ENCODE results near the gene CABP1. TPM values are rescaled to one million over a fixed set of nuclear protein-coding genes. Genes with fewer than 3 reads are reported as not detected.

Gene CABP1
- total RNA-seq, 1 donor from 2014 or later, result 4.2 TPM

GRCh38 chr12:120690083-120690450 lies 49.6 kb downstream of the CABP1 start:
- no peak for DNase-seq
- Histone ChIP-seq H3K9me3 (replicated peaks) (no peaks in the 10 kb centered on the region), H3K4me1 (peaks cover 95% of the 10 kb centered on the region), H3K27me3 (ENCODE audit: low read depth) (no peaks in the 10 kb centered on the region), H3K36me3 (peaks cover 12% of the 10 kb centered on the region), H3K27ac (replicated peaks) (peak overlapping the region; percentile 98), H3K4me3 (peak overlapping the region; percentile 97)
- intact Hi-C loops (cut with micrococcal nuclease), result no loop called here
- no peak for TF ChIP-seq CTCF (IDR thresholded peaks at IDR 0.05; ENCODE audit: borderline replicate concordance)

DNA sequence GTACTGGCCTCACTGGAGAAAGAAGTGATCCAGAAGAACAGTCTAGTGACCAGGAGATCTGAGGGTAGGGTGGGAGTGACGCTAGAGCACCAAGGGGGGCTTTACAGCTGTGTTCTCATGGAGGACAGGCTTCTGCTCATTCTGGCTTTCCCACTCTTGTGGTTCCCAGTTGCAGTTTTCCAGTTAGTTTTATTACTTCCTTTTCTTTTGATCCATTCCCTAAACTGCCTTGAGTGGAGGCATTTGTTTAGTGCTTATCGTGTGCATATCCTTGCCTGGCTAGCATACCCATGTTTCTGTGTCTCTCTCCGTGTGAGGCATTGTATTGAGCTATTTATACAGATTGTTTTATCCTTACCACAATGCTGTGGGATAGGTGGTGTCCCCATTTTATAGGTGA lies 50.6 kb downstream of the CABP1 start:
- no peak for DNase-seq
- intact Hi-C loops (cut with micrococcal nuclease), result no loop called here
- Histone ChIP-seq H3K27me3 (ENCODE audit: low read depth) (no peaks in the 10 kb centered on the region), H3K9me3 (replicated peaks) (no peaks in the 10 kb centered on the region), H3K27ac (replicated peaks) (peak overlapping the region; percentile 98), H3K4me1 (peaks cover 86% of the 10 kb centered on the region), H3K4me3 (peak overlapping the region; percentile 97), H3K36me3 (peaks cover 21% of the 10 kb centered on the region)
- no peak for TF ChIP-seq CTCF (IDR thresholded peaks at IDR 0.05; ENCODE audit: borderline replicate concordance)

DNA sequence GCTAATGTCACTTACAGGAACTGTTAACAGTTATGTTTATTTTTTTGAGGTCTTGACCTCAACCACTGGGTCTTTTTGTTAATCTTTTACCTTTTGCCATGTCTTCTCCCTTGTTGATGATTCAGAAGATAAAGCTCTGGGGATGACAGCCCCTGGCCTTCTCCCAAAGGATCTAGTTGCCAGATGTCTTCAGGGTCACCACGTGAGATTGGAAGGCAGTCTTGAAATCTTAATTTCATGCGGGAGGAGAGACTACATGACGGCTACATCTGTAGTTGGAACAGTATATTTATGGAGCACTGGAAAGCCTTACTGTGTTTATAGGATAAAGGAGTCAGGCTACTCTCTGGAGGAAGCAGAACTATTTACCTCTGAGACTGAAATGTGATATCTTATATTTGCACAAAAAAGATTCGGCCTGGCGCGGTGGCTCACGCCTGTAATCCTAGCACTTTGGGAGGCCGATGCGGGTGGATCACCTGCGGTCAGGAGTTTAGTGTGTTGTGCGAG lies 52.2 kb downstream of the CABP1 start:
- Histone ChIP-seq H3K4me3 (peak overlapping the region; percentile 97), H3K27ac (replicated peaks) (peak overlapping the region; percentile 98), H3K9me3 (replicated peaks) (no peaks in the 10 kb centered on the region), H3K27me3 (ENCODE audit: low read depth) (no peaks in the 10 kb centered on the region), H3K36me3 (peaks cover 37% of the 10 kb centered on the region), H3K4me1 (peaks cover 86% of the 10 kb centered on the region)
- no peak for TF ChIP-seq CTCF (IDR thresholded peaks at IDR 0.05; ENCODE audit: borderline replicate concordance)
- intact Hi-C loops (cut with micrococcal nuclease), result no loop called here
- DNase-seq, result no peak

DNA sequence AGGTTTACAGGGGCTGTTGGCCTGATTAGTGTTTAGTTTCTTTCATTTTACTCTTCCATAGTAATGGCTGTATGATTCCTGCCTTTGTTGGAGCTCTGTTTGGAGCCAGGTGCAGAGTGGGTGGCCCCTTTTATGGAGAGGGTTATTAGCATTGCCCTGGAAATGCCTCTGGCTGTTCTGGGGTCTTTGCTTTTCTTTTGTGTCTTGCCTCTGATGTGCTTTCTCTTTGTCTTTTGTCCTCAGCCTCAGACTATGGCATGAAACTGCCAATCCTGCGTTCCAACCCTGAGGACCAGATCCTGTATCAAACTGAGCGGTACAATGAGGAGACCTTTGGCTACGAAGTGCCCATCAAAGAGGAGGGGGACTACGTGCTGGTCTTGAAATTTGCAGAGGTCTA lies 53.4 kb downstream of the CABP1 start:
- Histone ChIP-seq H3K4me3 (no peak overlapping the region), H3K27me3 (ENCODE audit: low read depth) (no peaks in the 10 kb centered on the region), H3K4me1 (peaks cover 86% of the 10 kb centered on the region), H3K9me3 (replicated peaks) (no peaks in the 10 kb centered on the region), H3K36me3 (peaks cover 48% of the 10 kb centered on the region), H3K27ac (replicated peaks) (peak overlapping the region; percentile 98)
- DNase-seq, result no peak
- intact Hi-C loops (cut with micrococcal nuclease), result no loop called here
- no peak for TF ChIP-seq CTCF (IDR thresholded peaks at IDR 0.05; ENCODE audit: borderline replicate concordance)

DNA sequence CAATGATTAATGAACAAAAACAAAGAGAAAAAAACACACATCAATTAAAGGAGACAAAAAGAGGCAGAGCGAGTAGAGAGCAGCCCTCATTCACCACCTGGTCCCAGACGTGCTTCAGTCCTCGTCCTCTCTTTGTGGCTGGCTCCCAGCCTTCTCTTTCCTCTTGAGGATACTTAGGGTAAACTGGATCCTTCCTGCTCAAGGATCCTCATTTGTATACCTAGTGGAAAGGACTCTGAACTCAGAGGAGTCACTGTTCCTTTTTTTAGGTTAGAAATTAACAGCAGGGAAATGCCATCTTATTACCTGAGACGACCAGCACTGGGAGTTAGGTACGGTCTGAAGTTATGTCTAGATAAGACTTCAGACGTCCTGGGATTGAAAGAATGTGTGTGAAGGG lies 56.2 kb downstream of the CABP1 start:
- Histone ChIP-seq H3K4me1 (peaks cover 86% of the 10 kb centered on the region), H3K9me3 (replicated peaks) (no peaks in the 10 kb centered on the region), H3K36me3 (peaks cover 66% of the 10 kb centered on the region), H3K4me3 (no peak overlapping the region), H3K27me3 (ENCODE audit: low read depth) (no peaks in the 10 kb centered on the region), H3K27ac (replicated peaks) (peak overlapping the region; percentile 87)
- intact Hi-C loops (cut with micrococcal nuclease), result no loop called here
- DNase-seq, result no peak
- no peak for TF ChIP-seq CTCF (IDR thresholded peaks at IDR 0.05; ENCODE audit: borderline replicate concordance)

Measured in left ventricle myocardium inferior (tissue), 1 donor.